HepG2 (cell line): Measurements from ENCODE around the gene ITCH. TPM values are rescaled to one million over a fixed set of nuclear protein-coding genes. Genes with fewer than 3 reads are reported as not detected.

Source experiments
- ATAC-seq: fragments of 200-7000 bp; cut with Tn5 transposase; 3 replicates; pipeline ENCODE4 v1.9.1; 2020; ENCODE audit warnings: mild to moderate bottlenecking, moderate library complexity
- BruUV-seq: library from RNA; stranded (reverse); fragments of 400-500 nt; replicated peaks from 2 replicates; lab custom pipeline; 2021; lab: Mats Ljungman, UMichigan
- CTCF ChIA-PET: fragments of 300-600 bp; formaldehyde crosslinking; extraction: SDS; loops from one replicate; lab custom pipeline; 2021; ENCODE audit warnings: low total read pairs, inconsistent platforms, low intra/inter-chr PET ratio; lab: Yijun Ruan, JAX
- POLR2A ChIA-PET: fragments of 350-600 bp; sonication (Branson Sonifier 250); formaldehyde crosslinking; loops from one replicate; lab custom pipeline; 2020; ENCODE audit warnings: antibody characterized with exemption, inconsistent platforms; lab: Yijun Ruan, JAX
- DNase-seq: peaks from one replicate; pipeline ENCODE4 v3.0.0-alpha.2; 2015; ENCODE audit warnings: low spot score
- FAIRE-seq: peaks from 3 replicates; lab custom pipeline; 2011; peaks lifted over from hg19 to GRCh38; lab: Jason Lieb, UNC
- H2AFZ ChIP-seq: one replicate; pipeline ENCODE4 v1.6.1; 2011; ENCODE audit warnings: low read length, inconsistent platforms
- H3K27ac ChIP-seq: fragments of 300-600 bp; 3 replicates; pipeline ENCODE4 v1.8.0; 2011; ENCODE audit warnings: mixed run types, mild to moderate bottlenecking, mixed read lengths, low read length, inconsistent platforms; ENCODE audit not compliant: insufficient read depth; ENCODE audit errors: extremely low read length
- H3K27me3 ChIP-seq, 2 experiments: fragments of 200-600 bp in 1 of 2; 2 replicates in 1 of 2; 3 replicates in 1 of 2; pipeline versions ENCODE4 v1.6.0 to v1.8.0; 2011; ENCODE audit warnings: low read length in 2 of 2, mild to moderate bottlenecking in 2 of 2, moderate library complexity in 2 of 2, inconsistent platforms in 1 of 2; ENCODE audit not compliant: insufficient read depth in 2 of 2, control insufficient read depth in 1 of 2
- H3K36me3 ChIP-seq, 2 experiments: fragments of 200-600 bp in 1 of 2; replicated peaks in 1 of 2; 2 replicates in 1 of 2; 3 replicates in 1 of 2; pipeline versions ENCODE4 v1.5.1 to v1.8.0; 2011; ENCODE audit warnings: low read length in 2 of 2, inconsistent platforms in 1 of 2; ENCODE audit not compliant: insufficient read depth in 2 of 2, control insufficient read depth in 1 of 2
- H3K4me1 ChIP-seq: 2 replicates; pipeline ENCODE4 v1.5.1; 2012; ENCODE audit warnings: low read length, inconsistent platforms; ENCODE audit not compliant: insufficient read depth
- H3K4me2 ChIP-seq: 2 replicates; pipeline ENCODE4 v1.6.0; 2011; ENCODE audit warnings: low read depth, low read length, inconsistent platforms
- H3K4me3 ChIP-seq, 3 experiments: fragments of 200-600 bp in 1 of 3; sonication (generic), shearing (Covaris generic) in 1 of 3; replicated peaks in 1 of 3; 2 replicates each; pipeline ENCODE4 v1.5.1; 2011 to 2016; ENCODE audit warnings: low read length in 3 of 3, inconsistent platforms in 2 of 3, low read depth in 2 of 3, mild to moderate bottlenecking in 2 of 3, control low read depth in 1 of 3, mixed read lengths in 1 of 3; ENCODE audit not compliant: insufficient read depth in 1 of 3
- H3K79me2 ChIP-seq: one replicate; pipeline ENCODE4 v1.6.1; 2011; ENCODE audit warnings: low read length, inconsistent platforms; ENCODE audit not compliant: insufficient read depth
- H3K9ac ChIP-seq: 2 replicates; pipeline ENCODE4 v1.6.0; 2011; ENCODE audit warnings: mild to moderate bottlenecking, low read depth, low read length, inconsistent platforms; ENCODE audit not compliant: insufficient read depth
- H3K9me3 ChIP-seq: 2 replicates; pipeline ENCODE4 v1.5.1; 2012; ENCODE audit warnings: mild to moderate bottlenecking, low read length
- H4K20me1 ChIP-seq: 2 replicates; pipeline ENCODE4 v1.6.0; 2011; ENCODE audit warnings: inconsistent platforms, mild to moderate bottlenecking, low read length, moderate library complexity; ENCODE audit not compliant: insufficient read depth
- FOXK1 ChIP-seq: sonication (generic); formaldehyde crosslinking; IDR thresholded peaks from 2 replicates; pipeline ENCODE4 v1.4.0; 2020; ENCODE audit warnings: low read depth, missing genetic modification reagents, borderline replicate concordance
- GATAD2A ChIP-seq: IDR thresholded peaks from 2 replicates; pipeline ENCODE4 v1.6.1; 2016
- SUZ12 ChIP-seq: fragments of 150-350 bp; IDR thresholded peaks from 2 replicates; pipeline ENCODE4 v1.6.1; 2014; ENCODE audit warnings: low read depth, low read length
- ZBTB44 ChIP-seq: sonication (generic); formaldehyde crosslinking; IDR thresholded peaks from 2 replicates; pipeline ENCODE4 v1.4.0; 2020; ENCODE audit warnings: missing genetic modification reagents
- ZC3H13 ChIP-seq: sonication (generic); formaldehyde crosslinking; IDR thresholded peaks from 2 replicates; pipeline ENCODE4 v1.8.1; 2023; ENCODE audit warnings: mild to moderate bottlenecking, missing genetic modification reagents, moderate library complexity
- ZNF274 ChIP-seq: sonication (generic); formaldehyde crosslinking; IDR thresholded peaks from 2 replicates; pipeline ENCODE4 v1.5.1; 2020; ENCODE audit warnings: mild to moderate bottlenecking, missing genetic modification reagents
- ZNF768 ChIP-seq: sonication (generic); formaldehyde crosslinking; IDR thresholded peaks from 2 replicates; pipeline ENCODE4 v1.4.0; 2020; ENCODE audit warnings: missing genetic modification reagents
- ZNF883 ChIP-seq: sonication (generic); formaldehyde crosslinking; IDR thresholded peaks from 2 replicates; pipeline ENCODE4 v1.5.1; 2020; ENCODE audit warnings: mild to moderate bottlenecking, missing genetic modification reagents; ENCODE audit errors: not compliant biosample characterization
- ZSCAN21 ChIP-seq: sonication (generic); formaldehyde crosslinking; IDR thresholded peaks from 2 replicates; pipeline ENCODE4 v1.8.0; 2022; ENCODE audit warnings: mild to moderate bottlenecking, missing genetic modification reagents, moderate library complexity, borderline replicate concordance
- ZXDC ChIP-seq: sonication (generic); formaldehyde crosslinking; IDR thresholded peaks from 2 replicates; pipeline ENCODE4 v1.5.0; 2020; ENCODE audit warnings: mild to moderate bottlenecking, missing genetic modification reagents
- WGBS: methylation state at CpG from one replicate; pipeline ENCODE4 v1.1.6; 2017; ENCODE audit warnings: low lambda C conversion rate; 5-methylcytosine and 5-hydroxymethylcytosine counted together
- in situ Hi-C: cut with HindIII; loops from 2 replicates; pipeline ENCODE4 v1.10.0; 2017; ENCODE audit warnings: low pct_unique_long_range_greater_than_20kb; ENCODE audit not compliant: extremely low pct_ligation_motif_present
- intact Hi-C: fragments of 100-400 bp; cut with micrococcal nuclease; formaldehyde crosslinking; loops from one replicate; pipeline ENCODE4 v1.10.0; 2022; ENCODE audit not compliant: unreplicated experiment
- polyA plus RNA-seq, 8 experiments: library from polyadenylated mRNA; depleted of rRNA in 3 of 8; stranded (reverse) in 7 of 8; unstranded in 1 of 8; fragments of >200 nt; fragmentation: Illumina TruSeq in 4 of 8; extraction: Trizol in 4 of 8; gene quantifications; 2 replicates each; pipeline versions ENCODE4 v1.2.1 to v1.2.3, GENCODE V29; 2011 to 2016; ENCODE audit warnings: low read depth in 4 of 8, missing spikeins in 1 of 8, mixed read lengths in 1 of 8; ENCODE audit not compliant: insufficient read depth in 1 of 8
- total RNA-seq, 5 experiments: library from RNA; depleted of rRNA; stranded (reverse); fragments of >200 nt; fragmentation: Illumina TruSeq; extraction: Trizol; gene quantifications; 2 replicates each; pipeline ENCODE4 v1.2.3, GENCODE V29; 2016; ENCODE audit warnings: low read depth in 1 of 5

ITCH gene
- total and polyA plus RNA-seq, 2 of the 13 experiments (the other 11 are each of a cell fraction or from before 2014, with no cell fraction given), result 20.5 to 112 TPM

GRCh38 chr20:34546751-34547181 lies 183.7 kb downstream of the ITCH start:
- CTCF ChIA-PET, result no interaction called here

GRCh38 chr20:34547844-34548613 lies 185.0 kb downstream of the ITCH start:
- DNase-seq, result no peak
- ChIA-PET POLR2A (interaction anchor here (1.6 kb wide), 1 partner anchor 32 kb away, joined by 5 read pairs; the partner anchor contains the start of gene DYNLRB1), CTCF (no interaction called here)
- H3K27ac ChIP-seq, result no peak overlapping the region
- peaks cover 30% of the 10 kb centered on the region for H3K4me1 ChIP-seq
- H3K36me3 ChIP-seq, result no peaks in the 10 kb centered on the region
- H2AFZ ChIP-seq, result no peak overlapping the region
- in situ Hi-C loops, result no loop called here
- no peak overlapping the region for H3K9ac ChIP-seq
- 64% methylated on average over 22 of the region's 22 CpGs for WGBS
- FAIRE-seq, result no peak
- H3K9me3 ChIP-seq, result no peaks in the 10 kb centered on the region
- peak; percentile 12 for ATAC-seq
- BruUV-seq, result no TSS peak
- no peaks in the 10 kb centered on the region for H3K27me3 ChIP-seq
- no peaks in the 10 kb centered on the region for H3K79me2 ChIP-seq
- intact Hi-C loops, result loop anchor here (2.0 kb wide), 1 partner anchor 21 kb away; no protein-coding TSS in a partner anchor
- H3K4me2 ChIP-seq, result no peak overlapping the region; the same call in 1 of the 2 replicates
- no peaks in the 10 kb centered on the region for H4K20me1 ChIP-seq
- H3K4me3 ChIP-seq, result no peak overlapping the region
- TF ChIP-seq ZNF768 (CRISPR knock-in tag) (peak; percentile 33; the same call in 1 of the 2 replicates), ZNF274 (CRISPR knock-in tag) (peak; percentile 86; the same call in 1 of the 2 replicates), ZXDC (no peak), ZSCAN21 (no peak), GATAD2A (CRISPR knock-in tag) (no peak), FOXK1 (no peak), ZBTB44 (CRISPR knock-in tag) (no peak), ZC3H13 (0 out of 2 replicates have a peak, but pooled peaks have one; percentile 31)

More at GRCh38 chr20:34546751-34547181, 183.7 kb downstream of the ITCH start:
- Histone ChIP-seq H3K36me3 (peaks cover 0 to 9% of the 10 kb centered on the region in 2 experiments; a peak in 1 of 5 replicates), H4K20me1 (no peaks in the 10 kb centered on the region), H3K4me2 (no peak overlapping the region), H3K27me3 (no peaks in the 10 kb centered on the region), H3K4me3 (no peak overlapping the region), H3K9me3 (no peaks in the 10 kb centered on the region), H3K9ac (no peak overlapping the region), H2AFZ (no peak overlapping the region), H3K79me2 (no peaks in the 10 kb centered on the region), H3K27ac (no peak overlapping the region)
- in situ Hi-C loops, result no loop called here
- 89% methylated on average over 11 of the region's 11 CpGs for WGBS
- POLR2A ChIA-PET, result no interaction called here
- no peak for FAIRE-seq
- BruUV-seq, result no TSS peak
- TF ChIP-seq SUZ12 (no peak), ZNF883 (CRISPR knock-in tag) (peak; percentile 47)
- TF ChIP-seq, all 625 proteins: peak for 1
- ATAC-seq, result no peak; the same call in 2 of the 3 replicates
- intact Hi-C loops, result no loop called here
- peaks cover 29% of the 10 kb centered on the region for H3K4me1 ChIP-seq
- DNase-seq, result no peak
